Vagina (tissue), 2 donors: ENCODE results near the gene ADPGK. TPM values are rescaled to one million over a fixed set of nuclear protein-coding genes. Genes with fewer than 3 reads are reported as not detected.
"Not testable (repeated sequence)": the region's sequence is repeated elsewhere in the genome, so short reads cannot be mapped to it uniquely, and the experiment has no call there.

Experiments
- DNase-seq, 2 donors: peaks; one replicate each; pipeline ENCODE4 v3.0.0-alpha.2; 2017; ENCODE audit errors: extremely low spot score in 2 of 2
- H3K27ac ChIP-seq: fragments of 200-600 bp; sonication (generic); one replicate; pipeline ENCODE4 v1.5.1; 2019
- H3K27me3 ChIP-seq: fragments of 200-600 bp; sonication (generic); one replicate; pipeline ENCODE4 v1.5.1; 2019
- H3K36me3 ChIP-seq, 2 donors: fragments of 200-600 bp; sonication (generic); one replicate each; pipeline ENCODE4 v1.5.1; 2017 to 2019
- H3K4me1 ChIP-seq: fragments of 200-600 bp; sonication (generic); one replicate; pipeline ENCODE4 v1.5.1; 2019
- H3K4me3 ChIP-seq, 2 donors: fragments of 200-600 bp; sonication (generic); 1 replicate in 1 of 2; 2 replicates in 1 of 2; pipeline ENCODE4 v1.5.1; 2016 to 2019
- H3K9me3 ChIP-seq: fragments of 200-600 bp; sonication (generic); one replicate; pipeline ENCODE4 v1.5.1; 2019
- POLR2A ChIP-seq, 2 donors: fragments of 450-650 bp; IDR thresholded peaks; one replicate each; pipeline ENCODE4 v1.6.1; 2017; ENCODE audit warnings: antibody characterized with exemption in 2 of 2, mild to moderate bottlenecking in 2 of 2, moderate library complexity in 2 of 2
- POLR2AphosphoS5 ChIP-seq, 2 donors: sonication (generic); formaldehyde crosslinking; IDR thresholded peaks; one replicate each; pipeline ENCODE4 v1.9.0; 2017; ENCODE audit warnings: antibody characterized with exemption in 2 of 2, mild to moderate bottlenecking in 2 of 2, low read depth in 1 of 2; ENCODE audit not compliant: insufficient read depth in 1 of 2
- intact Hi-C: fragments of 100-400 bp; cut with DNase I; formaldehyde crosslinking; loops from one replicate; pipeline ENCODE4 v1.15.1; 2023
- total RNA-seq: library from RNA; depleted of rRNA; stranded (reverse); fragments of >200 nt; gene quantifications from one replicate; pipeline ENCODE4 v1.2.3, GENCODE V29; 2016
- TF ChIP-seq, protein P1 (sequence below), 3 experiments: fragments of 450-650 bp in 2 of 3; fragments of 200-600 bp in 1 of 3; sonication (generic) in 1 of 3; IDR thresholded peaks; one replicate each; pipeline ENCODE4 v1.5.1; 2017 to 2019; ENCODE audit warnings: antibody characterized with exemption in 3 of 3, mild to moderate bottlenecking in 2 of 3, moderate library complexity in 2 of 3

The ADPGK gene
- total RNA-seq, 1 donor from 2014 or later: 53.8 TPM

DNA sequence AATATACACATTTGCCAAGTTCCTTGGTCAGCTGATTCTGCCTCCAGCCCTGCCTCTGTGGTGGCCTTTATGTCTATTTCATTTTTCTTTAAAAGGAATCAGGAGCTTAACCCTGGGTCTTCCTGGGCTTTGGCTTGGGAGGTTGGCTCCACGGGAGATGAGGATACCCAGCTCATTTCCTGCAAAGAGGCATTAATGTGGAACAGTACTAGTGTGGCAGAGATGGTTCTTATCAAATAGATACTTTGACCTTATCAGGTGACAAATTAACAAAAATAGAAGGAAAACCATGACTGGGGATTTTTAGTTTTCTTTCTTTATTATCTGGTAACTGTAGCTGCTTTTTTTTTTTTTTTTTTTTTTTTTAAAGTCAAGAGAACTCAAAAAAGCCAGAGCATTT, 54.7 kb downstream of the ADPGK start:
- Histone ChIP-seq H3K9me3 (no peaks in the 10 kb centered on the region), H3K4me3 (no peak overlapping the region), H3K27ac (no peak overlapping the region), H3K27me3 (no peaks in the 10 kb centered on the region), H3K36me3 (peaks cover 0 to 21% of the 10 kb centered on the region in 2 donors), H3K4me1 (no peaks in the 10 kb centered on the region)
- no peak for TF ChIP-seq POLR2AphosphoS5 (IDR thresholded peaks at IDR 0.05; ENCODE audit: insufficient read depth in 1 of 2, low read depth in 1 of 2)
- TF ChIP-seq POLR2A (IDR thresholded peaks at IDR 0.05): no peak
- TF ChIP-seq, protein P1, sequence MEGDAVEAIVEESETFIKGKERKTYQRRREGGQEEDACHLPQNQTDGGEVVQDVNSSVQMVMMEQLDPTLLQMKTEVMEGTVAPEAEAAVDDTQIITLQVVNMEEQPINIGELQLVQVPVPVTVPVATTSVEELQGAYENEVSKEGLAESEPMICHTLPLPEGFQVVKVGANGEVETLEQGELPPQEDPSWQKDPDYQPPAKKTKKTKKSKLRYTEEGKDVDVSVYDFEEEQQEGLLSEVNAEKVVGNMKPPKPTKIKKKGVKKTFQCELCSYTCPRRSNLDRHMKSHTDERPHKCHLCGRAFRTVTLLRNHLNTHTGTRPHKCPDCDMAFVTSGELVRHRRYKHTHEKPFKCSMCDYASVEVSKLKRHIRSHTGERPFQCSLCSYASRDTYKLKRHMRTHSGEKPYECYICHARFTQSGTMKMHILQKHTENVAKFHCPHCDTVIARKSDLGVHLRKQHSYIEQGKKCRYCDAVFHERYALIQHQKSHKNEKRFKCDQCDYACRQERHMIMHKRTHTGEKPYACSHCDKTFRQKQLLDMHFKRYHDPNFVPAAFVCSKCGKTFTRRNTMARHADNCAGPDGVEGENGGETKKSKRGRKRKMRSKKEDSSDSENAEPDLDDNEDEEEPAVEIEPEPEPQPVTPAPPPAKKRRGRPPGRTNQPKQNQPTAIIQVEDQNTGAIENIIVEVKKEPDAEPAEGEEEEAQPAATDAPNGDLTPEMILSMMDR (IDR thresholded peaks at IDR 0.05): no peak
- no peak for DNase-seq
- intact Hi-C loops: no loop called here

DNA sequence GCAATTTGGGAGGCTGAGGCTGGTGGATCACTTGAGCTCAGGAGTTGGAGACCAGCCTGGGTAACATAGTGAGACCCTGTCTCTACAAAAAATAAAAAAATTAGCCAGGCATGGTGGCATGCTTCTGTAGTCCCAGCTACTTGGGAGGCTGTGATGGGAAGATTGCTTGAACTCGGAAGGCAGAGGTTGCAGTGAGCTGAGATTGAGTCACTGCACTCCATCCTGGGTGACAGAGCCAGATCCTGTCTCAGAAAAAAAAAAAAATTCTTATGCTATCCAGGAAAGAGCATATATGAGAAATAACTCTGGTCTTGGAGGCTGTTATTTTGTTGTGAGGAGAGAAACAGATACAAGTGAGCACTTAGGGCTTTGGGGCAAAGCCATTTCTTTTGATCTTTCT, 55.3 kb downstream of the ADPGK start:
- intact Hi-C loops, H3K9me3 ChIP-seq, H3K27ac ChIP-seq, H3K27me3 ChIP-seq, DNase-seq, H3K4me1 ChIP-seq, H3K4me3 ChIP-seq: not testable (repeated sequence)
- H3K36me3 ChIP-seq: peaks cover 0 to 18% of the 10 kb centered on the region in 2 donors

GRCh38 chr15:72727154-72727553, 56.4 kb downstream of the ADPGK start:
- Histone ChIP-seq H3K4me3 (no peak overlapping the region), H3K27me3 (no peaks in the 10 kb centered on the region), H3K9me3 (no peaks in the 10 kb centered on the region), H3K36me3 (peaks cover 0 to 12% of the 10 kb centered on the region in 2 donors), H3K27ac (no peak overlapping the region), H3K4me1 (no peaks in the 10 kb centered on the region)
- TF ChIP-seq, protein P1 (IDR thresholded peaks at IDR 0.05): no peak
- TF ChIP-seq POLR2AphosphoS5 (IDR thresholded peaks at IDR 0.05; ENCODE audit: insufficient read depth in 1 of 2, low read depth in 1 of 2) (no peak), POLR2A (IDR thresholded peaks at IDR 0.05) (no peak)
- intact Hi-C loops: no loop called here
- DNase-seq: no peak

GRCh38 chr15:72725851-72726250, 57.7 kb downstream of the ADPGK start:
- intact Hi-C loops, H3K4me1 ChIP-seq, H3K27ac ChIP-seq, H3K36me3 ChIP-seq, DNase-seq, H3K27me3 ChIP-seq, H3K9me3 ChIP-seq, H3K4me3 ChIP-seq: not testable (repeated sequence)

- H3K36me3 ChIP-seq: no peaks in the 10 kb centered on the region
- H3K27me3 ChIP-seq: no peaks in the 10 kb centered on the region
- H3K9me3 ChIP-seq: no peaks in the 10 kb centered on the region
- intact Hi-C loops: no loop called here
- no peak for DNase-seq
- no peak overlapping the region for H3K4me3 ChIP-seq
- no peaks in the 10 kb centered on the region for H3K4me1 ChIP-seq
- no peak for TF ChIP-seq POLR2A (IDR thresholded peaks at IDR 0.05)
- TF ChIP-seq POLR2AphosphoS5 (IDR thresholded peaks at IDR 0.05; ENCODE audit: insufficient read depth in 1 of 2, low read depth in 1 of 2): no peak
- TF ChIP-seq, protein P1 (IDR thresholded peaks at IDR 0.05): no peak
- H3K27ac ChIP-seq: no peak overlapping the region
Observed at GRCh38 chr15:72725446-72725845, 58.1 kb downstream of the ADPGK start.

DNA sequence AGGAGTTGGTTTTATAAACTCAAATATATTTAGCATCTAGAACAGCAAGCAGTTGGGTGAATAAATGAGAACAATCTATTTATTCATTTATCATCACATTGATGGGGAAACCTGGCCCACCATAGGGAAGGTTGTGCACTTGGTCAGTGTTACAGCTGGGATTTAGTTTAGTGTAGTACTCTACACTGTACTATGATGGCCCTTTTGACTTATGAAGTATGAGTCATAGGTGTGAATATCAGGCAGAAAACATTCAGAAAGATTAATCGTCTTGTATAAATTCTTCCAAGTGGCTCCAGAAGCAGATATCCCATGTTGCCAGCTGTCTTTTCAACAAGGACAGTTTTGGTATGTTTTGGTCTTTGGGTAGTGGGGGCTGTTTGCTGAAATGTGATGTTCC, 59.5 kb downstream of the ADPGK start:
- intact Hi-C loops: no loop called here
- Histone ChIP-seq H3K9me3 (no peaks in the 10 kb centered on the region), H3K36me3 (no peaks in the 10 kb centered on the region)

More for the DNA sequence above, 59.5 kb downstream of the ADPGK start:
- Histone ChIP-seq H3K4me1 (no peaks in the 10 kb centered on the region), H3K4me3 (no peak overlapping the region), H3K27ac (no peak overlapping the region), H3K27me3 (no peaks in the 10 kb centered on the region)
- TF ChIP-seq, protein P1 (IDR thresholded peaks at IDR 0.05): no peak
- TF ChIP-seq POLR2A (IDR thresholded peaks at IDR 0.05): no peak
- TF ChIP-seq POLR2AphosphoS5 (IDR thresholded peaks at IDR 0.05; ENCODE audit: insufficient read depth in 1 of 2, low read depth in 1 of 2): no peak
- DNase-seq: no peak
